Activated CD8-positive, alpha-beta memory T cell treated with anti-CD3 and anti-CD28 coated beads, Interleukin-2, amount 50 U/mL, for 24 hours (primary cell): ENCODE results near the gene ITPKA.

ENCODE experiments used
- DNase-seq: peaks from one replicate; pipeline ENCODE4 v3.0.0-alpha.2; 2020; ENCODE audit errors: extremely low read depth

The ITPKA gene

GRCh38 chr15:41490355-41490754 lies 3.3 kb upstream of the ITPKA start:
- no peak for DNase-seq

GRCh38 chr15:41491889-41492288 lies 1.8 kb upstream of the ITPKA start:
- DNase-seq, result no peak

GRCh38 chr15:41492597-41493204 lies 973 bp upstream of the ITPKA start:
- no peak for DNase-seq

GRCh38 chr15:41493902-41494189 lies 172 bp downstream of the ITPKA start:
- DNase-seq, result no peak

GRCh38 chr15:41494190-41494921 lies 682 bp downstream of the ITPKA start:
- DNase-seq, result no peak

- no peak for DNase-seq
Measured at GRCh38 chr15:41494922-41495735, 1.5 kb downstream of the ITPKA start.

GRCh38 chr15:41495736-41496599 lies 2.3 kb downstream of the ITPKA start:
- DNase-seq, result no peak

- no peak for DNase-seq
Measured at GRCh38 chr15:41498657-41499056, 5.0 kb downstream of the ITPKA start.

GRCh38 chr15:41499109-41499851 lies 5.6 kb downstream of the ITPKA start:
- no peak for DNase-seq

- no peak for DNase-seq
Measured at GRCh38 chr15:41501191-41501917, 7.7 kb downstream of the ITPKA start.

GRCh38 chr15:41501931-41502794 lies 8.5 kb downstream of the ITPKA start:
- DNase-seq, result no peak

GRCh38 chr15:41502795-41503668 lies 9.4 kb downstream of the ITPKA start:
- DNase-seq, result no peak

GRCh38 chr15:41503669-41504010 lies 10.0 kb downstream of the ITPKA start:
- DNase-seq, result no peak

GRCh38 chr15:41504751-41505492 lies 11.2 kb downstream of the ITPKA start:
- DNase-seq, result no peak

GRCh38 chr15:41505776-41506175 lies 12.1 kb downstream of the ITPKA start:
- no peak for DNase-seq

GRCh38 chr15:41506796-41507341 lies 13.2 kb downstream of the ITPKA start:
- DNase-seq, result no peak

GRCh38 chr15:41507820-41508290 lies 14.2 kb downstream of the ITPKA start:
- DNase-seq, result no peak

- no peak for DNase-seq
Measured at GRCh38 chr15:41510728-41511127, 17.1 kb downstream of the ITPKA start.
